ENCODE measurements around the gene TRPV4.

TRPV4 gene

DNA sequence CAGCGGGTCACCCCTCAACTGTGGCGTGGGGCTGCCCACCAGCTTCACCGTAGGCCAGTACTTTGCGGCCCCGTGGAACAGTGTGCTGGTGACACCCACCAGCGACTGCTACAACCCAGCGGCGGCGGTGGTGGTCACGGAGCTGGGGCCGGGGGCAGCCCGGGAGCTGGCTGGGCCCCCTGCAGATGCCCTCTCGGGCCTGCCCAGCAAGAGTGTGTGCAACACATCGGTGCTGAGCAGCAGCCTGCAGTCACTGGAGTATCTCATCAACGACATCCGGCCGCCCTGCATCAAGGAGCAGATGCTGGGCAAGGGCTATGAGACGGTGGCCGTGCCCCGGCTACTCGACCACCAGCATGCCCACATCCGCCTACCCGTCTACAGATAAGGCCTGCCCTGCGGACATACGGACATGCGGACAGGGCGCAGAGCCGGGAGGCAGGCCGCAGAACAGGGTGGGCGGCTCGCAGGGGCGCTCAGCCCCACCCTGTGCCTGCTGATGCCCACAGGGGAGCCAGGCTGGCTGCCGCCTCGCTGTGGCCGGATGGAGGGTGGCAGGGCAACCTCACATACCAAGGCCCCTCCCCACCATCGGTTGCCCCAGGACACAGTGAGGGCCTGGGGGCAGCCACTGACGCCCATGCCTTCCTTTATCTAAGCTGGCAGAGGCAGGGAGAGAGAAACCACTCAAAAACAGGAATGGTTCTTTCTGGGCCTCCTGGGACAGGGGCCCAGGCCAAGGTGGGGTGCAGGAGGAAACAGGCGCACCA, 64.1 kb downstream of the TRPV4 start:
- no peak overlapping the region for H3K4me3 ChIP-seq (ENCODE audit: low read depth, low read length)
- TF ChIP-seq, protein P1, sequence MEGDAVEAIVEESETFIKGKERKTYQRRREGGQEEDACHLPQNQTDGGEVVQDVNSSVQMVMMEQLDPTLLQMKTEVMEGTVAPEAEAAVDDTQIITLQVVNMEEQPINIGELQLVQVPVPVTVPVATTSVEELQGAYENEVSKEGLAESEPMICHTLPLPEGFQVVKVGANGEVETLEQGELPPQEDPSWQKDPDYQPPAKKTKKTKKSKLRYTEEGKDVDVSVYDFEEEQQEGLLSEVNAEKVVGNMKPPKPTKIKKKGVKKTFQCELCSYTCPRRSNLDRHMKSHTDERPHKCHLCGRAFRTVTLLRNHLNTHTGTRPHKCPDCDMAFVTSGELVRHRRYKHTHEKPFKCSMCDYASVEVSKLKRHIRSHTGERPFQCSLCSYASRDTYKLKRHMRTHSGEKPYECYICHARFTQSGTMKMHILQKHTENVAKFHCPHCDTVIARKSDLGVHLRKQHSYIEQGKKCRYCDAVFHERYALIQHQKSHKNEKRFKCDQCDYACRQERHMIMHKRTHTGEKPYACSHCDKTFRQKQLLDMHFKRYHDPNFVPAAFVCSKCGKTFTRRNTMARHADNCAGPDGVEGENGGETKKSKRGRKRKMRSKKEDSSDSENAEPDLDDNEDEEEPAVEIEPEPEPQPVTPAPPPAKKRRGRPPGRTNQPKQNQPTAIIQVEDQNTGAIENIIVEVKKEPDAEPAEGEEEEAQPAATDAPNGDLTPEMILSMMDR (IDR thresholded peaks at IDR 0.05; ENCODE audit: insufficient read depth, low read depth, low read length, missing control alignments): no peak
- no peak for DNase-seq (ENCODE audit: low read depth)

DNA sequence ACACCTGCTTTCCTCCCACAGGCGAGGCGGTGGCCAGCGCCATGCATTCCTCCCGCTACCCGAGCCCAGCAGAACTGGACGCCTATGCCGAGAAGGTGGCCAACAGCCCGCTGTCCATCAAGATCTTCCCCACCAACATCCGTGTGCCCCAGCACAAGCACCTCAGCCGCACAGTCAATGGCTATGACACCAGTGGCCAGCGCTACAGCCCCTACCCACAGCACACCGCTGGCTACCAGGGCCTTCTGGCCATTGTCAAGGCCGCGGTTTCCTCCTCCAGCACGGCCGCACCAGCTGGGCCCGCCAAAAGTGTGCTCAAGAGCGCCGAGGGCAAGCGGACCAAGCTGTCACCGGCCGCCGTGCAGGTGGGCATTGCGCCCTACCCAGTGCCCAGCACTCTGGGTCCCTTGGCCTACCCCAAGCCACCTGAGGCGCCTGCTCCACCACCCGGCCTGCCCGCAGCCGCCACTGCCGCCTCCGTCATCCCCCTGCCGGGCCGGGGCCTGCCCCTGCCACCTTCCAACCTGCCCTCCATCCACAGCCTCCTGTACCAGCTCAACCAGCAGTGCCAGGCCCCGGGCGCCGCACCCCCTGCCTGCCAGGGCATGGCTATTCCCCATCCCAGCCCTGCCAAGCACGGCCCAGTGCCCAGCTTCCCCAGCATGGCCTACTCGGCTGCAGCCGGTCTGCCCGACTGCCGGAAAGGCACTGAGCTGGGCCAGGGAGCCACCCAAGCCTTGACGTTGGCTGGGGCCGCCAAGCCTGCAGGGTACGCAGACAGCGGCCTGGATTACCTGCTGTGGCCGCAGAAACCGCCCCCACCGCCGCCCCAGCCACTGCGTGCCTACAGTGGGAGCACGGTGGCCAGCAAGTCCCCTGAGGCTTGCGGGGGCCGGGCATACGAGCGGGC, 65.0 kb downstream of the TRPV4 start:
- TF ChIP-seq, protein P1 (IDR thresholded peaks at IDR 0.05; ENCODE audit: insufficient read depth, low read depth, low read length, missing control alignments): no peak
- no peak overlapping the region for H3K4me3 ChIP-seq (ENCODE audit: low read depth, low read length)
- DNase-seq (ENCODE audit: low read depth): no peak

DNA sequence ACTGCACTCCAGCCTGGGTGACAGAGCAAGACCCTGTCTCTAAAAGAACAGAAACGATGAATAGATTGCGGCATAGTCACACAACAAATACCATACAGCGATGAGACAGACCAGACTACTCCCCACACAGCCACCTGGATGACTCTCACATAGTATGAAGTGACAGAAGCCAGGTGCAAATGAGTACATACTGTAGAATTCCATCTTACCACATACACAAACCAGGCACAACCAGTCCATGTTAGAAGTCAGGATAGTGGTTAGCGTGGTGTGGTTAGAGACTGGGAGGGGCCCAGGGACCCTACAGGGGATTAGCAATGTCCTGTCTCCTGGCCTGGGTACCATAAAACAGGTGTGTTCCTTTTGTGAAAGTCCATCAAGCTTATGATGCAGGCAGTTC, 65.7 kb downstream of the TRPV4 start:
- no peak overlapping the region for H3K4me3 ChIP-seq (ENCODE audit: low read depth, low read length)
- DNase-seq (ENCODE audit: low read depth): no peak
- TF ChIP-seq, protein P1 (IDR thresholded peaks at IDR 0.05; ENCODE audit: insufficient read depth, low read depth, low read length, missing control alignments): no peak

DNA sequence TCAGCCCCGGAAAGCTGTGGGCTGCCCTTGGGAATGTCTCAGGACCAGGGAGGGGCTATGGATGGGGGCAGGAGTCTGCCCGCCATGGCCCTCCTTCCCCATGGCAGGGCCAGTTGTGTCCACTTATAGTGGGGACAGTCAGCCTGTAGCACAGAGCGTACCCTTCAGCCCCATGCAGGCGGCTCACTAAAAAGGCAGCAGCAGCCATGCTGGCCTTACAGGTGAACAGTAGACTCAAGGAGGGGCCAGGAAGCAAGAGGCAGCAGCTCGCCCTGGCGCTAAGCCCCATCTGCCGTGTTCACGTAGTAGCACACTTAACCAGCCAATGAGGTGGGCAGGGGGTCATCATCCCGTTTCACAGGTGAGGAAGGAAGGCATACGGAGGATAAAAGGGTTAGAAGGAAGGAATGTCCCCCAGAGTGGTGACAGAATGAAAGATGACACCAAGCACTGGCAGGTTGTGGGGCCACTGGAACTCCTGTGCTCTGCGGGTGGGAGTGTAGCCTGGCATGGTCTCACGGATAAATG, 66.9 kb downstream of the TRPV4 start:
- TF ChIP-seq, protein P1 (IDR thresholded peaks at IDR 0.05; ENCODE audit: insufficient read depth, low read depth, low read length, missing control alignments): no peak
- no peak overlapping the region for H3K4me3 ChIP-seq (ENCODE audit: low read depth, low read length)
- no peak for DNase-seq (ENCODE audit: low read depth)

DNA sequence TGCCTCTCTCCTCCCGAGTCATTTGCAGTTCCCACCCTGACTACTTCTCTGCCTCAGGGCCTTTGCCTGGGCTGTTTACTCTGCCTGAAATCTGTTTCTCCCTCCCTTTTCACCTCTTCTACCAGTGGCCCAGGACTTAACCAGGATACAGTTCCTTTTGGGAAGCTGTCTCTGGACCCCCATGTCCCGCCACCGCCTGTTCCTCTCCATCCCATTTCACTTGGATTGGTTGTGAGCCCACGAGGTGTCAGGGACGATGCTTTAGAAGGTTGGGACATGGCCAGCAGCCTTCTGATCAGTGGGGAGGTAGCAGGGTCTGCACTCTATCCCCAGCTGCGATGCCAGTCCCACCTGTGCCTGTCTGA, 67.8 kb downstream of the TRPV4 start:
- TF ChIP-seq, protein P1 (IDR thresholded peaks at IDR 0.05; ENCODE audit: insufficient read depth, low read depth, low read length, missing control alignments): no peak
- DNase-seq (ENCODE audit: low read depth): no peak
- H3K4me3 ChIP-seq (ENCODE audit: low read depth, low read length): no peak overlapping the region

DNA sequence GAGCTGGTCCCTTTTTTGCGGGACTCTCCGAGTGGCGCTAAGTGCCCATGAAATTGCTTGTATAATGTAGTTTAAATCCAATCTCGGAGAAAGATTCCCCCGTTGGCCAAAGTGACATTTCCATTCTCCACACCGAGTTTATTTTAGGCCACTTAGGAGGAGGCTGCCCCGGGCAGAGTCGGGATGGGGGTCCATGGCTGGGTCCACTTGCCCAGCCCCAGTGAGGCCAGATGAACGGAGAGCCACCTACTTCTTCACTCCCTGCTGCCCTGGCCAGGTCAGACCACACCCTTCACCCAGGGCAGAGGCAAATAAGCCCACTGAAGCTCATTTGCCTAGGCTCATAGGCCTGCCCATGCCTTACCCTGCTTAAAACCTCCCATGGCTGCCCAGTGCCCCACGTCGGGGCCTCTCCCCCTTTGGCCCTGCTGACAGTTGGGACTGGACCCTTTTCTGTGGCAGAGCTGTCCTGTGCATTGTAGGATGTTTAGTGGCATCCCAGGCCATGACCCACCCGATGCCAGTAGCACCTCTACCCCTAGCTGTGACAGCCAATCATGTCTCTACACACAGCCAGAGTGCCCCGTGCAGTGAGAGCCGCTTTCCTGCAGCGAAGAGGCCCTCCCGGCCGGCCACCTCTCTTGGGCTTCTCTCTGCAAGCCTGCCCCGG, 68.3 kb downstream of the TRPV4 start:
- DNase-seq (ENCODE audit: low read depth): no peak
- no peak overlapping the region for H3K4me3 ChIP-seq (ENCODE audit: low read depth, low read length)
- TF ChIP-seq, protein P1 (IDR thresholded peaks at IDR 0.05; ENCODE audit: insufficient read depth, low read depth, low read length, missing control alignments): no peak
